Duodenal mucosa (tissue), 2 donors: Measurements from ENCODE around the gene CCDC74B.
"Not testable (repeated sequence)": the region's sequence is repeated elsewhere in the genome, so short reads cannot be mapped to it uniquely, and the experiment has no call there.

Experiments
- H3K27ac ChIP-seq: one replicate; pipeline ENCODE4 v1.7.0; 2013; ENCODE audit warnings: low read depth, low read length
- H3K27me3 ChIP-seq, 2 donors: one replicate each; pipeline ENCODE4 v1.7.0; 2013; ENCODE audit warnings: low read length in 2 of 2, control low read depth in 1 of 2; ENCODE audit not compliant: insufficient read depth in 2 of 2, control insufficient read depth in 1 of 2
- H3K36me3 ChIP-seq, 2 donors: one replicate each; pipeline ENCODE4 v1.7.0; 2013; ENCODE audit warnings: low read length in 2 of 2, control low read depth in 1 of 2; ENCODE audit not compliant: insufficient read depth in 2 of 2, control insufficient read depth in 1 of 2
- H3K4me1 ChIP-seq, 2 donors: one replicate each; pipeline ENCODE4 v1.7.0; 2013; ENCODE audit warnings: low read length in 2 of 2, control low read depth in 1 of 2; ENCODE audit not compliant: insufficient read depth in 2 of 2, control insufficient read depth in 1 of 2
- H3K4me3 ChIP-seq, 2 donors: one replicate each; pipeline ENCODE4 v1.7.0; 2013; ENCODE audit warnings: low read length in 2 of 2, low read depth in 1 of 2
- H3K9ac ChIP-seq, 2 donors: one replicate each; pipeline ENCODE4 v1.7.0; 2013; ENCODE audit warnings: low read length in 2 of 2, low read depth in 1 of 2
- H3K9me3 ChIP-seq, 2 donors: one replicate each; pipeline ENCODE4 v1.7.0; 2013; ENCODE audit warnings: low read length in 2 of 2, control low read depth in 1 of 2; ENCODE audit not compliant: control insufficient read depth in 1 of 2

The CCDC74B gene

DNA sequence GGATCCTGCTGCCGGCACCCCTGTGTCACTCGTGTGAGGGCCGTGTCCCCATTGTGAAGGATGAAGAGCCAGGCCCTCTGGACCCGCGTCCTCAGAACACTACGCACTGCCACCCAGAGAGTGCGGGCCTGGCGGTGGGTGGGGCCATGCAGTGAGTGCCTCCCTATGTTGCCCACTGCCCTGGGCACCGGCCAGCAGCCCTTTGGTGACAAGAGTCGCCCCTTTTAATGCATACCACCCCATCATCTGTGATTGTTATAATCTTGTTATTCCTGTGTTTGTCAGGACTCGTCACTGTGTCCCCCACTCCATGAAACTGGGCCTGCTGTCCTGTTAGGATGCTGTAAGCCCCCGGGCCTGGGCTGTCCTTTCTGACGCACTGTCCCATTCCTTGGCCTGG lies 6.6 kb downstream of the CCDC74B start:
- not testable (repeated sequence) for H3K36me3 ChIP-seq, H3K27ac ChIP-seq, H3K9ac ChIP-seq, H3K4me1 ChIP-seq, H3K9me3 ChIP-seq, H3K27me3 ChIP-seq, H3K4me3 ChIP-seq

DNA sequence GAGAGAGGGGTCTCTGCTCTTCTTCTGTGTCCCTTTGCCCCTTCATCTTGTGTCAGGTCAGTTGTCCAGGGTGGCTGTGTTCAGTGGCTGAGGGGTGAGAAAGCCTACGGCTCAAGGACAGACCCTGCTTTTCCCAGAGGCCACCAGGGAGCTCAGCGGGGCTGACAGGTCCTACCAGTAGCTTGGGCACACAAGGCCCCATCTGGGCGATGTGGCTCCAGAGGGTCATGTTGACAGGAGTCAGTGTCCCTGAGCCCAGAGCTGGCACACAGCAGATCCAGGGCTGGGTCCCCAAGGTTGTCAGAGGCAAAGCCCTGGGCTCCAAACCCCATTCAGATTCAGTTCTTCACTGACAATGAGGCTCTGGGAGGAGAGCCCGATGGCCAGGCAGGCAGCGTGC lies 7.8 kb downstream of the CCDC74B start:
- H3K27me3 ChIP-seq, H3K9me3 ChIP-seq, H3K4me3 ChIP-seq, H3K4me1 ChIP-seq, H3K36me3 ChIP-seq, H3K9ac ChIP-seq, H3K27ac ChIP-seq: not testable (repeated sequence)

DNA sequence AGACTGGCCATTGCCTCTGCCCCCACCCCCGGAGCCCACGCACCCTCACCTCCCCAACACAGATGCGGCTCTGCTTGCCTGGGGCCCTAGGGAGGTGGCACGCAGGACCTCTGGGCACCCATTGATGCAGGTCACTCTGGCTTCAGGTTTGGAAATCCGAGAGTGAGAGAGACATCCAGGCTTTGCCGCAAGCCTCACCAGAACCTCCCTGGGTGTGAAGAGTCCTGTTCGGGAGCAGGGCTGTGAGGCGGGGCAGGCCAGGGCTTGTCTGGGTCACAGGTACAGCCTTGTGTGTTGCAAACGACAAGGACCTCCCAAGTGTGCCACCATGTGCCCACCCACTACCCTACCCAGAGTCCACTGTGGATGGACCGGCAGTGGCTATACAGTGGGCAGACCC lies 8.4 kb downstream of the CCDC74B start:
- not testable (repeated sequence) for H3K9me3 ChIP-seq, H3K4me3 ChIP-seq, H3K36me3 ChIP-seq, H3K27me3 ChIP-seq, H3K4me1 ChIP-seq, H3K9ac ChIP-seq, H3K27ac ChIP-seq

DNA sequence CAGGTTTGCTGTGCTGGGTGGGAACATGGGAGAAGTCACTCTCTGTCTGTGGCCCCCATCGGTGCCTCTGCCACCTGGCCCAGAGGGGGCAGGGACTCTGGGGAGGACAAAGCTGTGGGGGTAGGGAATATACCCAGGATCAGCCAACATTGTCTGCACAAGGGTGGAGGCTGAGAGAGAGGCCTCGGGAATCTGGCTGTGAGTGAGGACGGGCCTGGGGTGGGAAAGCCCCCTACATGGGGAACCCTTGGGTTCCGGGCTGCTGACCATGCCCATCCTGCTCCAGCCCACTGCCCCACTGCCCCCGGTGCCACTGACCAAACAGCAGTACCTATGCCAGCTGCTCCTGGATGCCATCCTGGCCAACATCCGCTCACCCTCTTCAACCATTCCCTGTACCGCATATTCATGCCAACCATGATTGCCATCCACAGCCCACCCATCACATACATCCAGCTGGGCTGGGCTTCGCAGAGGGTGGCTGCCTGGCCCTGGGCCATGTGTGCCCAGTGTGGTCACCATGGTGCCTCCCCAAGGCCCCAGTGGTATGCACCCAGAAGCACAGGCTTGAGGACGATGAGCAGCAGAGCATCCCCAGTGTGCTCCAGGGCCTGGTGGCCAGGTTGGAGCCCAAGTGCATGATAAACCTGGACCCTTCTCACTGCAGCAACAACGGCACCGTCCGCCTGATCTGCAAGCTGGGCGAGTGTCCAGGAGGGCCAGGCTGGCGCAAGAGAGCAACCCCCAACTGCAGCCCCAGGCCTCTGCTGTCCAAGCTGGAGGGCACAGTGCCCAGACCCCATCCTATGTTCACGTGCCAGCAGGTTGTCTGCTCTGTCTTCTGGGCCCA lies 9.0 kb downstream of the CCDC74B start:
- Histone ChIP-seq H3K9ac (no peak overlapping the region), H3K36me3 (no peaks in the 10 kb centered on the region), H3K9me3 (no peaks in the 10 kb centered on the region), H3K4me1 (no peaks in the 10 kb centered on the region), H3K4me3 (no peak overlapping the region), H3K27me3 (no peaks in the 10 kb centered on the region), H3K27ac (no peak overlapping the region)

DNA sequence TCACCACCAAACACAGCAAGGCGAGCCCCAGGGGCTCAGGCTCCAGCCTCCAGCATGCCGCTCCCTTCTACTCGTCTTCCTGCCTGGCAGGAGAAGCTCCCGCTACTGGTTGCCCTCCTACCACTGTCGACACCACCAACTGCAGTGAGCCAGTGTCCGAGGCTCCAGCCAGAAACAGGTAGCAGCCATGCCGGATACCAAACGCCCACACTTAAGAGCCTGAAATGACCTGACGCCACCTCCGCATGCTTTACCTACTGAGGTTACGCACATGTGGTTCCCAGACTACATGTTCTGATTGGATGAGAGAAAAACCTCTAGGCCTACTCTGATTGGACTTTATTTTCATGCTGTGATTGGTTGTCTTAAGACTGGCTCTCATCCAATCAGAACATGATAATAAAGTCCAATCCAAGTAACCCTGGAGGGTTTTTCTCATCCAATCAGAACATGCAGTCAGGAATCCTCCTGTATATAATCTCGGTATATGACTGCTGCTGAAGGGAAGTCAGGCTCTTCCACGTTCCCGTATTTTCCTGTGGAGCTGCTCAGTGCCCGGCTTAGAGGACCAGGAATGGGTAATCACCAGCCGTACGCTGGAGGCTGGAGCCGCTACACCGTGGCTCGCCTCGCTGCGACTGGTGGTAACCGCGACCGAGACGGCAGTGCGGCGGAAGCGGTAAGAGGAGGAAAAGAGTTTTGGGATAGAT lies 15.6 kb downstream of the CCDC74B start, which contains the start of gene POTEF:
Gene POTEF (minus strand): TSS at position 103 of the 710 bp plus-strand sequence. CDS start 8,707 bp downstream, outside the sequence.
- not testable (repeated sequence) for H3K9ac ChIP-seq, H3K27ac ChIP-seq, H3K27me3 ChIP-seq, H3K36me3 ChIP-seq, H3K9me3 ChIP-seq, H3K4me3 ChIP-seq, H3K4me1 ChIP-seq

DNA sequence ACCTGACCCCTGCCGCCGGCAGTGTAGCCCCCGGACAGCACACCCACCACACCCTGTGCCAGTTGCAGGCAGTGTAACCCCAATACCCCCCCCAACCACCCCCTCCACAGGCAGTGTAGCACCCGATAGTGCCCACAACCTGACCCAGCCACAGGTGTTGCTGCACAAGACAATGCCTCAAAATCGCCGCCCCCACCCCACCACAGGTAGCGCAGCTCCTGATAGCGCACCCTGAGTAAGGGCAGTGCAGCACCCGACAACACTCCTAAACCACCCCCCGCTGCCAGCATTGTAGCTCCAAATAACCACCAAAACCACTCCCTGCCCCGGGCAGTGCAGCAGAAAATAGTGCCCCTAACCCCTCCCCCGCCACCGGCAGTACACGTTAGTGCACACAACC lies 16.4 kb downstream of the CCDC74B start:
- not testable (repeated sequence) for H3K27me3 ChIP-seq, H3K4me3 ChIP-seq, H3K9me3 ChIP-seq, H3K9ac ChIP-seq, H3K27ac ChIP-seq, H3K36me3 ChIP-seq, H3K4me1 ChIP-seq

DNA sequence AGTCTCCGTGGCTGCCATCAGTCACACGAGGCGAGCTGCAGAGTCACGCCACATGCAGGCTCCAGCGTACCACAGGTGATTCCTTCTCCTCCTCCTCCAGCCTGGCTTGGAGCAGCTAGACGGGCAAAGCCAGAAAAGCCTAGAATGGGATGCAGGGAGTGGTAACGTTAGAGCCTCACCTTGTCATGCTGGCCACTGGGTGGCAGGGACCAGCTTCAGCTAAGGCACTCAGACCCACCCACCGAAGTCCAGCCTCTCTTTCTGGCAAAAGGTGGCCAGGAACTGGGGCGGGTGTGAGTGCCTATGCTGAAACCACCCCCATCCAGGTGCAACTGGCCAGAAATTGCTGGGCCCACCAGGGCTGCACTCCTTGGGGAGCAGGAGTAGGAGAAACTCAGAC lies 17.2 kb downstream of the CCDC74B start:
- not testable (repeated sequence) for H3K27ac ChIP-seq, H3K9ac ChIP-seq, H3K4me3 ChIP-seq, H3K36me3 ChIP-seq, H3K9me3 ChIP-seq, H3K27me3 ChIP-seq, H3K4me1 ChIP-seq

DNA sequence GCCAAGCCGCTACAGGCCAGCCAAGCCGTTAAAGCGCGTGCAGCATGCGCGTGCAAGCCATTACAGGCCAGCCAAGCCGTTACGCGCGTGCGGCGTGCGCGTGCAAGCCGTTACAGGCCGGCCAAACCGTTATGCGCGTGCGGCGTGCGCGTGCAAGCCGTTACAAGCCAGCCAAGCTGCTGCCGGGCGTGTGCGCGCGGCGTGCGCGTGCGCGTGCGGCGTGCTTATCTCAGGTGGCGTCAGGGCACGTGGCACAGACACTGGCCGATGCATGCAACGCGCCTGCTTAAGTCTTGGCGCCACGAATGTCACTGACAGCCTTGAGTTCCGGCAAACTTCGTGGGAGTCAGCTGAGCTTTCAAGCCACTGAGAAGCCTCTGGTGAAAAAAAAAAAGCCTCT lies 24.0 kb downstream of the CCDC74B start:
- not testable (repeated sequence) for H3K27ac ChIP-seq, H3K27me3 ChIP-seq, H3K4me3 ChIP-seq, H3K9ac ChIP-seq, H3K4me1 ChIP-seq, H3K9me3 ChIP-seq, H3K36me3 ChIP-seq

DNA sequence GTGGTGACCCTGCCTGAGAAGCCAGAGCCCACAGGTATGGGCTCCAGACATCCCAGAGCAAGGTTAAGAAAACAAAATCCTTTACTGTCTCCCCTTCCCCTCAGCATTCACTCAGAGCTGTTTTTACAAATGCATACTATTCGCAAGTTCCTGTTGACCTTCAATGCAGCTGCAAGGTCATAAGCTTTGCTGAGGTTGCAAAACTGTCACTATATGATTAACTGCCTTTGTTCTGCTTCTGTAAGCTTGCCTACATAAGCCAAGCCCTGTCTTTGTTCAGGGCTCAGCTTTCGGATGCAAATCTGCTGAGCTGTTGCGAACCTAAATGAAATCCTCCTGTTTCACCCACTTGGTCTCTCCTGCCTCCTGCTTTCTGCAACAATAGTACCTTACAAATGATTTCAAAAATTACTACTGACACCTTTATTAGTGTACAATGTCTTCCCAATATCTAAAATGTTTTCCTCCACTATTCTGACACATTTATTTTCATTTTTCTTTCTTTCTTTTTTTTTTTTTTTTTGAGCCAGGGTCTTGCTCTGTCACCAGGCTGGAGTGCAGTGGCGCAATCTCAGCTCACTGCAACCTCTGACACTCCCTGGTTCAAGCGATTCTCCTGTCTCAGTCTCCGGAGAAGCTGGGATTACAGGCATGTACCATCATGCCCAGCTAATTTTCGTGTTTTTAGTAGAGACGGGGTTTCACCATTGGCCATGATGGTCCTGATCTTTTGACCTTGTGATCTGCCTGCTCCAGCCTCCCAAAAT lies 42.1 kb downstream of the CCDC74B start:
- not testable (repeated sequence) for H3K27me3 ChIP-seq, H3K27ac ChIP-seq, H3K9me3 ChIP-seq, H3K9ac ChIP-seq, H3K4me1 ChIP-seq, H3K36me3 ChIP-seq, H3K4me3 ChIP-seq
